ENCODE data around the gene KMT2C. TPM values are rescaled to one million over a fixed set of nuclear protein-coding genes. Genes with fewer than 3 reads are reported as not detected.
A peak's percentile ranks its signal among the peaks of the same experiment; 100 is the strongest.
"Not testable (repeated sequence)": the region's sequence is repeated elsewhere in the genome, so short reads cannot be mapped to it uniquely, and the experiment has no call there.

The KMT2C gene
- 100 to 1,000 TPM; 104 to 123 TPM for total RNA-seq
- polyA plus RNA-seq, result 1 to 10 TPM; 5.8 to 8.9 TPM
- long read RNA-seq, donor 1, partial matches to known transcripts, result 30 of 55 reads
- long read RNA-seq, donor 1, other reads (novel, unspliced or antisense), result 25 of 55 reads
- long read RNA-seq, donor 2, partial matches to known transcripts, result 25 of 48 reads
- long read RNA-seq, donor 2, other reads (novel, unspliced or antisense), result 22 of 48 reads

- H3K27me3 ChIP-seq (ENCODE audit: control insufficient read depth in 1 of 2, insufficient read depth in 2 of 2, low read length in 1 of 2), result no peaks in the 10 kb centered on the region
- 1% methylated on average over 39 to 107 of the region's 107 CpGs for WGBS, 2 donors
- H3K9me3 ChIP-seq (ENCODE audit: control insufficient read depth, low read length), result no peaks in the 10 kb centered on the region
- no peaks in the 10 kb centered on the region for H3K36me3 ChIP-seq (ENCODE audit: control insufficient read depth in 1 of 2, insufficient read depth in 2 of 2, low read length in 1 of 2)
- intact Hi-C loops (cut with DNase I), result loop anchor here in 1 of 2 donors (2.0 to 10.0 kb wide), 2 partner anchors 27 to 91 kb away; no protein-coding TSS in a partner anchor
- DNase-seq (peak; percentile 70 to 86), ATAC-seq (ENCODE audit: low FRiP score) (peak; percentile 55)
- peak within 1 kb of the TSS; percentile 98 to 100 for H3K27ac ChIP-seq (ENCODE audit: low read depth in 1 of 2, low read length in 2 of 2)
- H3K4me3 ChIP-seq (ENCODE audit: low read length in 2 of 2), result peak within 1 kb of the TSS; percentile 99 to 100
- peaks cover 0 to 2% of the 10 kb centered on the region in 2 donors for H3K4me1 ChIP-seq (ENCODE audit: control insufficient read depth in 1 of 2, insufficient read depth in 2 of 2, low read length in 2 of 2)
Measured at GRCh38 chr7:152435384-152436110, at the start of gene KMT2C. Gene KMT2C (minus strand): TSS chr7:152436003. CDS start chr7:152435786, 217 bp downstream.

- ATAC-seq (ENCODE audit: low FRiP score), result no peak
- no peak overlapping the region for H3K27ac ChIP-seq (ENCODE audit: low read depth in 1 of 2, low read length in 2 of 2)
- H3K4me1 ChIP-seq (ENCODE audit: control insufficient read depth in 1 of 2, insufficient read depth in 2 of 2, low read length in 2 of 2), result no peaks in the 10 kb centered on the region
- no peak overlapping the region for H3K4me3 ChIP-seq (ENCODE audit: low read length in 2 of 2)
- no peaks in the 10 kb centered on the region for H3K27me3 ChIP-seq (ENCODE audit: control insufficient read depth in 1 of 2, insufficient read depth in 2 of 2, low read length in 1 of 2)
- DNase-seq, result peak in 1 of 2 donors; percentile 9
- intact Hi-C loops (cut with DNase I), result no loop called here
- no peaks in the 10 kb centered on the region for H3K9me3 ChIP-seq (ENCODE audit: control insufficient read depth, low read length)
- whole genome bisulfite sequencing, 2 donors, result 85 to 86% methylated on average over 4 of the region's 4 CpGs
- no peaks in the 10 kb centered on the region for H3K36me3 ChIP-seq (ENCODE audit: control insufficient read depth in 1 of 2, insufficient read depth in 2 of 2, low read length in 1 of 2)
Measured at GRCh38 chr7:152481082-152481481, 45.3 kb upstream of the KMT2C start.

GRCh38 chr7:152480664-152481063 lies 44.9 kb upstream of the KMT2C start:
- ATAC-seq (ENCODE audit: low FRiP score) (no peak), DNase-seq (no peak)
- Histone ChIP-seq H3K4me3 (ENCODE audit: low read length in 2 of 2) (no peak overlapping the region), H3K9me3 (ENCODE audit: control insufficient read depth, low read length) (no peaks in the 10 kb centered on the region), H3K4me1 (ENCODE audit: control insufficient read depth in 1 of 2, insufficient read depth in 2 of 2, low read length in 2 of 2) (no peaks in the 10 kb centered on the region), H3K27me3 (ENCODE audit: control insufficient read depth in 1 of 2, insufficient read depth in 2 of 2, low read length in 1 of 2) (no peaks in the 10 kb centered on the region), H3K36me3 (ENCODE audit: control insufficient read depth in 1 of 2, insufficient read depth in 2 of 2, low read length in 1 of 2) (no peaks in the 10 kb centered on the region), H3K27ac (ENCODE audit: low read depth in 1 of 2, low read length in 2 of 2) (no peak overlapping the region)
- intact Hi-C loops (cut with DNase I), result no loop called here
- 80 to 86% methylated on average over 4 of the region's 4 CpGs for WGBS, 2 donors

- 96 to 100% methylated on average over 1 of the region's 1 CpG for WGBS, 2 donors
Measured at GRCh38 chr7:152479595-152479994, 43.8 kb upstream of the KMT2C start.

GRCh38 chr7:152478140-152478539 lies 42.3 kb upstream of the KMT2C start:
- no peak overlapping the region for H3K27ac ChIP-seq (ENCODE audit: low read depth in 1 of 2, low read length in 2 of 2)
- no peaks in the 10 kb centered on the region for H3K27me3 ChIP-seq (ENCODE audit: control insufficient read depth in 1 of 2, insufficient read depth in 2 of 2, low read length in 1 of 2)
- H3K36me3 ChIP-seq (ENCODE audit: control insufficient read depth in 1 of 2, insufficient read depth in 2 of 2, low read length in 1 of 2), result no peaks in the 10 kb centered on the region
- ATAC-seq (ENCODE audit: low FRiP score), result no peak
- no peak for DNase-seq
- no peaks in the 10 kb centered on the region for H3K9me3 ChIP-seq (ENCODE audit: control insufficient read depth, low read length)
- intact Hi-C loops (cut with DNase I), result no loop called here
- 91 to 94% methylated on average over 2 of the region's 2 CpGs for whole genome bisulfite sequencing, 2 donors
- H3K4me1 ChIP-seq (ENCODE audit: control insufficient read depth in 1 of 2, insufficient read depth in 2 of 2, low read length in 2 of 2), result no peaks in the 10 kb centered on the region
- no peak overlapping the region for H3K4me3 ChIP-seq (ENCODE audit: low read length in 2 of 2)

More at GRCh38 chr7:152479595-152479994, 43.8 kb upstream of the KMT2C start:
- intact Hi-C loops (cut with DNase I), result no loop called here
- Histone ChIP-seq H3K4me1 (ENCODE audit: control insufficient read depth in 1 of 2, insufficient read depth in 2 of 2, low read length in 2 of 2) (no peaks in the 10 kb centered on the region), H3K27ac (ENCODE audit: low read depth in 1 of 2, low read length in 2 of 2) (no peak overlapping the region), H3K9me3 (ENCODE audit: control insufficient read depth, low read length) (no peaks in the 10 kb centered on the region), H3K36me3 (ENCODE audit: control insufficient read depth in 1 of 2, insufficient read depth in 2 of 2, low read length in 1 of 2) (no peaks in the 10 kb centered on the region), H3K4me3 (ENCODE audit: low read length in 2 of 2) (no peak overlapping the region), H3K27me3 (ENCODE audit: control insufficient read depth in 1 of 2, insufficient read depth in 2 of 2, low read length in 1 of 2) (no peaks in the 10 kb centered on the region)
- ATAC-seq (ENCODE audit: low FRiP score) (no peak), DNase-seq (no peak)

- WGBS, 2 donors, result 96 to 97% methylated on average over 2 of the region's 2 CpGs
- Histone ChIP-seq H3K4me3 (ENCODE audit: low read length in 2 of 2) (no peak overlapping the region), H3K36me3 (ENCODE audit: control insufficient read depth in 1 of 2, insufficient read depth in 2 of 2, low read length in 1 of 2) (no peaks in the 10 kb centered on the region), H3K27me3 (ENCODE audit: control insufficient read depth in 1 of 2, insufficient read depth in 2 of 2, low read length in 1 of 2) (no peaks in the 10 kb centered on the region), H3K4me1 (ENCODE audit: control insufficient read depth in 1 of 2, insufficient read depth in 2 of 2, low read length in 2 of 2) (no peaks in the 10 kb centered on the region), H3K9me3 (ENCODE audit: control insufficient read depth, low read length) (no peaks in the 10 kb centered on the region), H3K27ac (ENCODE audit: low read depth in 1 of 2, low read length in 2 of 2) (no peak overlapping the region)
- ATAC-seq (ENCODE audit: low FRiP score) (no peak), DNase-seq (no peak)
- intact Hi-C loops (cut with DNase I), result no loop called here
Measured at GRCh38 chr7:152477079-152477478, 41.3 kb upstream of the KMT2C start.

- Histone ChIP-seq H3K27me3 (ENCODE audit: control insufficient read depth in 1 of 2, insufficient read depth in 2 of 2, low read length in 1 of 2) (no peaks in the 10 kb centered on the region), H3K4me3 (ENCODE audit: low read length in 2 of 2) (no peak overlapping the region), H3K36me3 (ENCODE audit: control insufficient read depth in 1 of 2, insufficient read depth in 2 of 2, low read length in 1 of 2) (no peaks in the 10 kb centered on the region), H3K4me1 (ENCODE audit: control insufficient read depth in 1 of 2, insufficient read depth in 2 of 2, low read length in 2 of 2) (no peaks in the 10 kb centered on the region), H3K27ac (ENCODE audit: low read depth in 1 of 2, low read length in 2 of 2) (no peak overlapping the region), H3K9me3 (ENCODE audit: control insufficient read depth, low read length) (no peaks in the 10 kb centered on the region)
- 67 to 82% methylated on average over 3 of the region's 3 CpGs for WGBS, 2 donors
- intact Hi-C loops (cut with DNase I), result no loop called here
- ATAC-seq (ENCODE audit: low FRiP score) (no peak), DNase-seq (no peak)
Measured at GRCh38 chr7:152476551-152476950, 40.7 kb upstream of the KMT2C start.

GRCh38 chr7:152471023-152471620 lies 35.3 kb upstream of the KMT2C start:
- DNase-seq, result not testable (repeated sequence)

More at GRCh38 chr7:152471023-152471620, 35.3 kb upstream of the KMT2C start:
- H3K36me3 ChIP-seq (ENCODE audit: control insufficient read depth in 1 of 2, insufficient read depth in 2 of 2, low read length in 1 of 2); H3K27ac ChIP-seq (ENCODE audit: low read depth in 1 of 2, low read length in 2 of 2); H3K9me3 ChIP-seq (ENCODE audit: control insufficient read depth, low read length); H3K4me1 ChIP-seq (ENCODE audit: control insufficient read depth in 1 of 2, insufficient read depth in 2 of 2, low read length in 2 of 2); ATAC-seq (ENCODE audit: low FRiP score); H3K4me3 ChIP-seq (ENCODE audit: low read length in 2 of 2); H3K27me3 ChIP-seq (ENCODE audit: control insufficient read depth in 1 of 2, insufficient read depth in 2 of 2, low read length in 1 of 2); intact Hi-C loops (cut with DNase I): not testable (repeated sequence)
- 98% methylated on average over 8 of the region's 8 CpGs for WGBS, 2 donors
